Measurements from ENCODE around the gene MSI1. TPM values are rescaled to one million over a fixed set of nuclear protein-coding genes. Genes with fewer than 3 reads are reported as not detected.

The MSI1 gene
- total RNA-seq (not detected), polyA plus RNA-seq (not detected), total RNA-seq (not detected)

GRCh38 chr12:120368789-120369602 is at the start of gene MSI1:
TSS of gene MSI1 (minus strand) at chr12:120369164. CDS start at chr12:120369091, 73 bp downstream.
- POLR2A ChIA-PET, result no interaction called here
- H3K4me3 ChIP-seq (ENCODE audit: low read length), result no peak within 1 kb of the TSS
- peaks cover 10 to 22% (median 13%) of the 10 kb centered on the region in 7 donors for H3K4me1 Mint-ChIP-seq
- peaks cover 0 to 4% (median 0%) of the 10 kb centered on the region in 11 donors for H3K9me3 Mint-ChIP-seq
- intact Hi-C loops (cut with micrococcal nuclease), result loop anchor here in 1 of 2 donors (1.0 kb wide), 1 partner anchor 44 kb away; no protein-coding TSS in a partner anchor
- peak within 1 kb of the TSS in 1 of 9 donors; percentile 28 for H3K27ac Mint-ChIP-seq
- H3K27me3 Mint-ChIP-seq, result peaks cover 69 to 78% (median 76%) of the 10 kb centered on the region in 5 donors
- ATAC-seq (no peak), DNase-seq (no peak)
- no peaks in the 10 kb centered on the region for H3K36me3 Mint-ChIP-seq
- no peak within 1 kb of the TSS for H3K27ac ChIP-seq (ENCODE audit: low read depth, low read length)
- H3K4me3 Mint-ChIP-seq, result peak within 1 kb of the TSS; percentile 60 to 86 (median 74)
- CTCF ChIA-PET, result no interaction called here
- H3K36me3 ChIP-seq (ENCODE audit: control insufficient read depth in 2 of 3, insufficient read depth in 3 of 3, low read length in 3 of 3), result no peaks in the 10 kb centered on the region
- no peaks in the 10 kb centered on the region for H3K9me3 ChIP-seq (ENCODE audit: control insufficient read depth in 2 of 3, low read length in 3 of 3)
- H3K27me3 ChIP-seq (ENCODE audit: control insufficient read depth in 2 of 2, insufficient read depth in 2 of 2, low read length in 2 of 2), result peaks cover 8 to 29% of the 10 kb centered on the region in 2 donors
- peaks cover 0 to 5% of the 10 kb centered on the region in 2 donors for H3K4me1 ChIP-seq (ENCODE audit: control insufficient read depth in 2 of 2, insufficient read depth in 2 of 2, low read length in 2 of 2)

GRCh38 chr12:120417917-120418580 is 49.1 kb upstream of the MSI1 start:
- Histone ChIP-seq H3K9me3 (ENCODE audit: control insufficient read depth in 2 of 3, low read length in 3 of 3) (no peaks in the 10 kb centered on the region), H3K27ac (ENCODE audit: low read depth, low read length) (no peak overlapping the region), H3K36me3 (ENCODE audit: control insufficient read depth in 2 of 3, insufficient read depth in 3 of 3, low read length in 3 of 3) (no peaks in the 10 kb centered on the region), H3K4me1 (ENCODE audit: control insufficient read depth in 2 of 2, insufficient read depth in 2 of 2, low read length in 2 of 2) (no peaks in the 10 kb centered on the region), H3K4me3 (ENCODE audit: low read length) (no peak overlapping the region), H3K27me3 (ENCODE audit: control insufficient read depth in 2 of 2, insufficient read depth in 2 of 2, low read length in 2 of 2) (no peaks in the 10 kb centered on the region)
- peaks cover 0 to 9% (median 0%) of the 10 kb centered on the region in 5 donors for H3K27me3 Mint-ChIP-seq
- ATAC-seq, result no peak
- peaks cover 0 to 4% (median 0%) of the 10 kb centered on the region in 7 donors for H3K4me1 Mint-ChIP-seq
- H3K36me3 Mint-ChIP-seq, result no peaks in the 10 kb centered on the region
- no peaks in the 10 kb centered on the region for H3K9me3 Mint-ChIP-seq
- H3K27ac Mint-ChIP-seq, result no peak overlapping the region
- DNase-seq, result no peak
- ChIA-PET CTCF (interaction anchor here (0.7 kb wide), 1 partner anchor 247 kb away, joined by 3 read pairs; no protein-coding TSS in a partner anchor), POLR2A (no interaction called here)
- H3K4me3 Mint-ChIP-seq, result no peak overlapping the region
- intact Hi-C loops (cut with micrococcal nuclease), result no loop called here

DNA sequence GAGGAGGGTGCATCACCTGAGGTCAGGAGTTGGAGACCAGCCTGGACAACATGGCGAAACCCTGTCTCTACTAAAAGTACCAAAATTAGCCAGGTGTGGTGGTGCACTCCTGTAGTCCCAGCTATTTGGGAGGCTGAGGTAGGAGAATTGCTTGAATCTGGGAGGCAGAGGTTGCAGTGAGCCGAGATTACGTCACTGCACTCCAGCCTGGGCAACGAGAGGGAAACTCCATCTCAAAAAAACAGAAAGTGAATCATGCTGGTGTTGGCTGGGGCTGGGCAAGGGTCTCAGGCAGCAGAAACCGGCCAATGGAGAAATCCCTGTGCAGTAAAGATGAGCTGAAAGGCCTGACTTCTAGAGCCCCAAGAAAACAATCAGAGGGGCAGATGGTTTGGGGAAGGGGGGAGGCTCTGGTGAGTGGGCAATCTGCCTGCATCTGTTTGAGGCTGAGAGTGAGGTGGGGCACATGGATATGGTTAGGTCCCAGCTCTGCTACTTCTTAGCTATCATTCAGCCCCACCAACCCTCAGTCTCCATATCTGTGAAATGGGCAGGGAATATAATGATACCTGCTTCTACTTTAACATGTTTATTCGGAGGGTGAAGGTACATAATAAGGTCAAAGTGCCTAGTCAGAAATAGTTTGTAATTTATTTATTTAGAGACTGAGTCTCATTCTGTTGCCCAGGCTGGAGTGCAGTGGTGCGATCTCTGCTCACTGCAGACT is 47.7 kb upstream of the MSI1 start:
- no peak overlapping the region for H3K4me3 ChIP-seq (ENCODE audit: low read length)
- POLR2A ChIA-PET, result interaction anchor here (1.0 kb wide), 1 partner anchor 13 kb away, joined by 3 read pairs; no protein-coding TSS in a partner anchor
- DNase-seq (no peak), ATAC-seq (no peak)
- Mint-ChIP-seq H3K36me3 (no peaks in the 10 kb centered on the region), H3K4me1 (peaks cover 0 to 2% (median 0%) of the 10 kb centered on the region in 7 donors), H3K9me3 (no peaks in the 10 kb centered on the region), H3K27me3 (peaks cover 0 to 12% (median 5%) of the 10 kb centered on the region in 5 donors), H3K4me3 (no peak overlapping the region), H3K27ac (no peak overlapping the region)
- no peaks in the 10 kb centered on the region for H3K9me3 ChIP-seq (ENCODE audit: control insufficient read depth in 2 of 3, low read length in 3 of 3)
- CTCF ChIA-PET, result no interaction called here
- intact Hi-C loops (cut with micrococcal nuclease), result no loop called here
- no peaks in the 10 kb centered on the region for H3K36me3 ChIP-seq (ENCODE audit: control insufficient read depth in 2 of 3, insufficient read depth in 3 of 3, low read length in 3 of 3)
- H3K27me3 ChIP-seq (ENCODE audit: control insufficient read depth in 2 of 2, insufficient read depth in 2 of 2, low read length in 2 of 2), result no peaks in the 10 kb centered on the region
- H3K4me1 ChIP-seq (ENCODE audit: control insufficient read depth in 2 of 2, insufficient read depth in 2 of 2, low read length in 2 of 2), result no peaks in the 10 kb centered on the region
- H3K27ac ChIP-seq (ENCODE audit: low read depth, low read length), result no peak overlapping the region

- DNase-seq, result no peak
- Mint-ChIP-seq H3K27me3 (peaks cover 0 to 12% (median 5%) of the 10 kb centered on the region in 5 donors), H3K4me1 (no peaks in the 10 kb centered on the region), H3K9me3 (no peaks in the 10 kb centered on the region), H3K27ac (peak overlapping the region in 1 of 9 donors; percentile 36), H3K4me3 (no peak overlapping the region), H3K36me3 (no peaks in the 10 kb centered on the region)
- no peak for ATAC-seq
- no peak overlapping the region for H3K27ac ChIP-seq (ENCODE audit: low read depth, low read length)
- no peaks in the 10 kb centered on the region for H3K36me3 ChIP-seq (ENCODE audit: control insufficient read depth in 2 of 3, insufficient read depth in 3 of 3, low read length in 3 of 3)
- no peak overlapping the region for H3K4me3 ChIP-seq (ENCODE audit: low read length)
- ChIA-PET POLR2A (no interaction called here), CTCF (no interaction called here)
- no peaks in the 10 kb centered on the region for H3K4me1 ChIP-seq (ENCODE audit: control insufficient read depth in 2 of 2, insufficient read depth in 2 of 2, low read length in 2 of 2)
- H3K27me3 ChIP-seq (ENCODE audit: control insufficient read depth in 2 of 2, insufficient read depth in 2 of 2, low read length in 2 of 2), result no peaks in the 10 kb centered on the region
- intact Hi-C loops (cut with micrococcal nuclease), result no loop called here
- no peaks in the 10 kb centered on the region for H3K9me3 ChIP-seq (ENCODE audit: control insufficient read depth in 2 of 3, low read length in 3 of 3)
Observed at GRCh38 chr12:120413901-120414695, 45.1 kb upstream of the MSI1 start.

DNA sequence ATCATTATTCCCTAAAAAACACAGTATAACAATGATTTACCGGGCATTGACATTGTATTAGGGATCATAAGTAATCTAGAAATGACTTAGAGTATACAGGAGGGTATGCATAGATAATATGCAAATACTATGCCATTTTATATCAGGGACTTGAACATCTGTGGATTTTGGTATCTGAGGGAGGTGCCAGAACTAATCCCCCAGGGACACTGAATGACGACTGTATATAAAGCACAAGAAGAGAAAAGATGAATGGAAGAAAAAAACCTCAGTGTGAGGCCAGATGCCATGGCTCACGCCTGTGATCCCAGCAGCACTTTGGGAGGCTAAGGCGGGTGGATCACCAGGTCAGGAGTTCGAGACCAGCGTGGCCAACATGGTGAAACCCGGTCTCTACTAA is 43.5 kb upstream of the MSI1 start:
- CTCF ChIA-PET, result no interaction called here
- no peak overlapping the region for H3K27ac Mint-ChIP-seq

DNA sequence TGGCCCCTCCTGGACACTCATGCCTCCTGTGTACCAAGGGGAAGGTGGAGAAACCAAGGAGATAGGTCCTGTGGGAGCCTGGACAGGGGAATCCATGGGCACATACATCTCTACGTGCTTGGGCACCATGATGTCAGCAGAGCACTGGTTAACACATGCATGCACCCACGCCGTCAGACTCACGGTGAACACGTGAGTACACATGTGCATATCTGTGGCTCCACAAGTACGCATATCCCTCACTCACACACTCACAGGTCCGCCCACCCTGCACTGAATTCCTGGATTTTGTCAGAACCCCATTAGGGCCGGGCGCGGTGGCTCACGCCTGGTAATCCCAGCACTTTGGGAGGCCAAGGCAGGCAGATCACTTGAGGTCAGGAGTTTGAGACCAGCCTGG is 39.8 kb upstream of the MSI1 start:
- DNase-seq (no peak), ATAC-seq (no peak)
- intact Hi-C loops (cut with micrococcal nuclease), result no loop called here
- Mint-ChIP-seq H3K9me3 (no peaks in the 10 kb centered on the region), H3K27ac (no peak overlapping the region), H3K36me3 (no peaks in the 10 kb centered on the region), H3K4me1 (peaks cover 0 to 3% (median 0%) of the 10 kb centered on the region in 7 donors), H3K27me3 (peaks cover 0 to 5% (median 3%) of the 10 kb centered on the region in 5 donors), H3K4me3 (no peak overlapping the region)
- no peaks in the 10 kb centered on the region for H3K27me3 ChIP-seq (ENCODE audit: control insufficient read depth in 2 of 2, insufficient read depth in 2 of 2, low read length in 2 of 2)
- no peak overlapping the region for H3K27ac ChIP-seq (ENCODE audit: low read depth, low read length)
- H3K9me3 ChIP-seq (ENCODE audit: control insufficient read depth in 2 of 3, low read length in 3 of 3), result no peaks in the 10 kb centered on the region
- H3K36me3 ChIP-seq (ENCODE audit: control insufficient read depth in 2 of 3, insufficient read depth in 3 of 3, low read length in 3 of 3), result no peaks in the 10 kb centered on the region
- ChIA-PET POLR2A (no interaction called here), CTCF (no interaction called here)
- H3K4me3 ChIP-seq (ENCODE audit: low read length), result no peak overlapping the region
- H3K4me1 ChIP-seq (ENCODE audit: control insufficient read depth in 2 of 2, insufficient read depth in 2 of 2, low read length in 2 of 2), result no peaks in the 10 kb centered on the region

More for the DNA sequence above, 43.5 kb upstream of the MSI1 start:
- Histone ChIP-seq H3K9me3 (ENCODE audit: control insufficient read depth in 2 of 3, low read length in 3 of 3) (no peaks in the 10 kb centered on the region), H3K4me3 (ENCODE audit: low read length) (no peak overlapping the region), H3K4me1 (ENCODE audit: control insufficient read depth in 2 of 2, insufficient read depth in 2 of 2, low read length in 2 of 2) (no peaks in the 10 kb centered on the region), H3K36me3 (ENCODE audit: control insufficient read depth in 2 of 3, insufficient read depth in 3 of 3, low read length in 3 of 3) (no peaks in the 10 kb centered on the region), H3K27me3 (ENCODE audit: control insufficient read depth in 2 of 2, insufficient read depth in 2 of 2, low read length in 2 of 2) (no peaks in the 10 kb centered on the region), H3K27ac (ENCODE audit: low read depth, low read length) (no peak overlapping the region)
- POLR2A ChIA-PET, result no interaction called here
- Mint-ChIP-seq H3K36me3 (no peaks in the 10 kb centered on the region), H3K4me1 (no peaks in the 10 kb centered on the region), H3K9me3 (no peaks in the 10 kb centered on the region), H3K27me3 (peaks cover 0 to 9% (median 5%) of the 10 kb centered on the region in 5 donors), H3K4me3 (no peak overlapping the region)
- DNase-seq (no peak), ATAC-seq (no peak)
- intact Hi-C loops (cut with micrococcal nuclease), result no loop called here

Data from naive thymus-derived CD4-positive, alpha-beta T cell (primary cell).